ENCODE measurements around the gene ADCY2. TPM values are rescaled to one million over a fixed set of nuclear protein-coding genes. Genes with fewer than 3 reads are reported as not detected.

The ADCY2 gene
- total and polyA plus RNA-seq, 9 of the 15 experiments (the other 6 are each of a cell fraction or from before 2014, with no cell fraction given), result 0.01 to 0.15 (median 0.03) TPM; not detected in 5

DNA sequence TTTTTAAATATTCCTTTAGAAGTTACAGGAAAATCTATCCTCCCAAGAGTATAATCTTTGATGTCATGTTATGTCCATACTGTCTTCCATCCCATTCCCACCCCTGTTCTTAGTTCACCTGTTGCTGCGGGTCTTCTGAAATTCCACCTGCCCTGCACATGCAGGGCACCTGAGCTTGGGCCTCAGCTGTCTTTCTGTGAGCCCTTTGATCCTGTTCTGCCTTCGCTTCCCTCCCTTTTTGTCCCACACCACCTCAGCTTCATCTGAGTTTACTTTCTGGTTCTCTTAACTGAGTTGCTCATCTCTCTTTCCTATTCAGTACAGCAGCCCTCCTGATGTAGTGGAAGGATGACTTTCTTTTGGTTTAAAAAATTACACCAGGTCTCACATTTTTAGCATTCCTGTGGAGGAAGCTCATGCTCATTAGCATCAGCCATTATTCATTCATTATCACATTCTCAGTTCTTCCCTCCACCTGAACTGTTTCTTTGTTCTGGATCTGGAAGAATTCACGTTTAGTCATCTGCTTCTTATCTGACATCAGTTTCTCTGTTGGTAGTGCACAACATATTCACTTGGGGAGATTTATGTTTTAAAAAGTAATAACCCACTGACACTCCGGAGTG is 211.0 kb downstream of the ADCY2 start:
- no peak overlapping the region for H3K27ac ChIP-seq (ENCODE audit: extremely low read depth, low read depth, low read length)
- 1% methylated on average over 4 of the region's 4 CpGs for WGBS (ENCODE audit: insufficient coverage, low coverage, missing lambda C conversion rate)
- H3K36me3 ChIP-seq (ENCODE audit: control insufficient read depth, insufficient read depth, low read length), result no peaks in the 10 kb centered on the region
- POLR2A ChIA-PET, result interaction anchor here (1.0 kb wide), 1 partner anchor 21 kb away, joined by 3 read pairs; no protein-coding TSS in a partner anchor
- ATAC-seq (no peak), DNase-seq (ENCODE audit: extremely low read depth in 1 of 4, low spot score in 3 of 4) (no peak), FAIRE-seq (no peak)
- intact Hi-C loops (cut with micrococcal nuclease) (no loop called here), in situ Hi-C loops (cut with MboI) (no loop called here)
- no peak overlapping the region for H3K4me3 ChIP-seq
- no peaks in the 10 kb centered on the region for H4K20me1 ChIP-seq (replicated peaks; ENCODE audit: control insufficient read depth, insufficient read depth, low read length)
- no peaks in the 10 kb centered on the region for H3K79me2 ChIP-seq (ENCODE audit: control insufficient read depth, insufficient read depth, low read length)
- CTCF ChIA-PET (ENCODE audit: low intra/inter-chr PET ratio), result no interaction called here
- no peak overlapping the region for H3K4me2 ChIP-seq (ENCODE audit: insufficient read depth, low read length)
- no peaks in the 10 kb centered on the region for H3K9me1 ChIP-seq (ENCODE audit: control insufficient read depth, insufficient read depth, low read length)
- H2AFZ ChIP-seq (ENCODE audit: low read depth, low read length), result no peak overlapping the region
- TF ChIP-seq POU5F1 (IDR thresholded peaks at IDR 0.05; ENCODE audit: borderline replicate concordance, low read depth, low read length, partially characterized antibody) (no peak), ZNF146 (CRISPR knock-in tag; IDR thresholded peaks at IDR 0.05; ENCODE audit: unreplicated experiment) (no peak), ZKSCAN1 (IDR thresholded peaks at IDR 0.05; ENCODE audit: low read depth, low read length) (no peak), JUNB (CRISPR knock-in tag; conservative IDR thresholded peaks at IDR 0.05) (no peak), ZNF124 (CRISPR knock-in tag; IDR thresholded peaks at IDR 0.05) (no peak), RAD51 (IDR thresholded peaks at IDR 0.05; ENCODE audit: borderline replicate concordance, low read depth) (no peak), ZNF212 (CRISPR knock-in tag; IDR thresholded peaks at IDR 0.05) (no peak), PCBP2 (IDR thresholded peaks at IDR 0.05; ENCODE audit: low read depth, low read length, poor library complexity, severe bottlenecking) (no peak), ATF7 (IDR thresholded peaks at IDR 0.05) (no peak), NCOA2 (IDR thresholded peaks at IDR 0.05; ENCODE audit: partially characterized antibody in 2 of 2) (no peak), SP1 (CRISPR knock-in tag; IDR thresholded peaks at IDR 0.05) (no peak), ZNF174 (CRISPR knock-in tag; IDR thresholded peaks at IDR 0.05) (no peak), BRCA1 (IDR thresholded peaks at IDR 0.05) (no peak), BRCA1 (CRISPR knock-in tag; IDR thresholded peaks at IDR 0.05) (no peak), ZNF551 (CRISPR knock-in tag; IDR thresholded peaks at IDR 0.05) (no peak)
- TF ChIP-seq, protein P1, sequence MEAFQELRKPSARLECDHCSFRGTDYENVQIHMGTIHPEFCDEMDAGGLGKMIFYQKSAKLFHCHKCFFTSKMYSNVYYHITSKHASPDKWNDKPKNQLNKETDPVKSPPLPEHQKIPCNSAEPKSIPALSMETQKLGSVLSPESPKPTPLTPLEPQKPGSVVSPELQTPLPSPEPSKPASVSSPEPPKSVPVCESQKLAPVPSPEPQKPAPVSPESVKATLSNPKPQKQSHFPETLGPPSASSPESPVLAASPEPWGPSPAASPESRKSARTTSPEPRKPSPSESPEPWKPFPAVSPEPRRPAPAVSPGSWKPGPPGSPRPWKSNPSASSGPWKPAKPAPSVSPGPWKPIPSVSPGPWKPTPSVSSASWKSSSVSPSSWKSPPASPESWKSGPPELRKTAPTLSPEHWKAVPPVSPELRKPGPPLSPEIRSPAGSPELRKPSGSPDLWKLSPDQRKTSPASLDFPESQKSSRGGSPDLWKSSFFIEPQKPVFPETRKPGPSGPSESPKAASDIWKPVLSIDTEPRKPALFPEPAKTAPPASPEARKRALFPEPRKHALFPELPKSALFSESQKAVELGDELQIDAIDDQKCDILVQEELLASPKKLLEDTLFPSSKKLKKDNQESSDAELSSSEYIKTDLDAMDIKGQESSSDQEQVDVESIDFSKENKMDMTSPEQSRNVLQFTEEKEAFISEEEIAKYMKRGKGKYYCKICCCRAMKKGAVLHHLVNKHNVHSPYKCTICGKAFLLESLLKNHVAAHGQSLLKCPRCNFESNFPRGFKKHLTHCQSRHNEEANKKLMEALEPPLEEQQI (IDR thresholded peaks at IDR 0.05), result no peak
- H3K27me3 ChIP-seq (ENCODE audit: control insufficient read depth in 2 of 2, insufficient read depth in 2 of 2, low read length in 2 of 2), result no peaks in the 10 kb centered on the region
- no peaks in the 10 kb centered on the region for H3K9me3 ChIP-seq (replicated peaks; ENCODE audit: control insufficient read depth, insufficient read depth, low read depth, low read length)
- H3K4me1 ChIP-seq (replicated peaks in 1 of 2; ENCODE audit: control insufficient read depth in 2 of 2, insufficient read depth in 2 of 2, low read length in 2 of 2), result no peaks in the 10 kb centered on the region
- no peak overlapping the region for H3K9ac ChIP-seq (ENCODE audit: insufficient read depth in 1 of 2, low read depth in 2 of 2, low read length in 2 of 2)
- no TSS peak for BruUV-seq (replicated peaks)

Data from K562 (cell line).